ENCODE measurements around the gene RARA. TPM values are rescaled to one million over a fixed set of nuclear protein-coding genes. Genes with fewer than 3 reads are reported as not detected.

Gene RARA
- total and polyA plus RNA-seq, 8 donors, result 6.8 to 19.7 (median 11.6) TPM

GRCh38 chr17:40352779-40353394 is 43.9 kb downstream of the RARA start:
- no peak for ATAC-seq
- Histone ChIP-seq H3K4me3 (no peak overlapping the region), H3K27ac (no peak overlapping the region), H3K4me1 (peaks cover 9 to 13% (median 13%) of the 10 kb centered on the region in 3 donors), H3K9me3 (no peaks in the 10 kb centered on the region), H3K27me3 (no peaks in the 10 kb centered on the region), H3K36me3 (peaks cover 0 to 10% (median 9%) of the 10 kb centered on the region in 3 donors)
- 83 to 89% methylated on average over 9 of the region's 9 CpGs for WGBS, 2 donors
- TF ChIP-seq, protein P1, sequence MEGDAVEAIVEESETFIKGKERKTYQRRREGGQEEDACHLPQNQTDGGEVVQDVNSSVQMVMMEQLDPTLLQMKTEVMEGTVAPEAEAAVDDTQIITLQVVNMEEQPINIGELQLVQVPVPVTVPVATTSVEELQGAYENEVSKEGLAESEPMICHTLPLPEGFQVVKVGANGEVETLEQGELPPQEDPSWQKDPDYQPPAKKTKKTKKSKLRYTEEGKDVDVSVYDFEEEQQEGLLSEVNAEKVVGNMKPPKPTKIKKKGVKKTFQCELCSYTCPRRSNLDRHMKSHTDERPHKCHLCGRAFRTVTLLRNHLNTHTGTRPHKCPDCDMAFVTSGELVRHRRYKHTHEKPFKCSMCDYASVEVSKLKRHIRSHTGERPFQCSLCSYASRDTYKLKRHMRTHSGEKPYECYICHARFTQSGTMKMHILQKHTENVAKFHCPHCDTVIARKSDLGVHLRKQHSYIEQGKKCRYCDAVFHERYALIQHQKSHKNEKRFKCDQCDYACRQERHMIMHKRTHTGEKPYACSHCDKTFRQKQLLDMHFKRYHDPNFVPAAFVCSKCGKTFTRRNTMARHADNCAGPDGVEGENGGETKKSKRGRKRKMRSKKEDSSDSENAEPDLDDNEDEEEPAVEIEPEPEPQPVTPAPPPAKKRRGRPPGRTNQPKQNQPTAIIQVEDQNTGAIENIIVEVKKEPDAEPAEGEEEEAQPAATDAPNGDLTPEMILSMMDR (IDR thresholded peaks at IDR 0.05), result no peak
- intact Hi-C loops (cut with DNase I), result loop anchor here (5.0 kb wide), 2 partner anchors 51 to 141 kb away; no protein-coding TSS in a partner anchor
- FAIRE-seq, result no peak
- peak in 1 of 6 donors; percentile 44 for DNase-seq

GRCh38 chr17:40354221-40355122 is 45.5 kb downstream of the RARA start:
- ATAC-seq (no peak), DNase-seq (peak in 1 of 6 donors; percentile 64), FAIRE-seq (no peak)
- TF ChIP-seq, protein P1 (IDR thresholded peaks at IDR 0.05), result no peak
- peaks cover 0 to 10% (median 9%) of the 10 kb centered on the region in 3 donors for H3K36me3 ChIP-seq
- no peaks in the 10 kb centered on the region for H3K27me3 ChIP-seq
- H3K4me1 ChIP-seq, result peaks cover 0 to 3% (median 0%) of the 10 kb centered on the region in 3 donors
- H3K4me3 ChIP-seq, result no peak overlapping the region
- no peak overlapping the region for H3K27ac ChIP-seq
- intact Hi-C loops (cut with DNase I), result loop anchor here (2.0 to 5.0 kb wide), 3 partner anchors 52 to 142 kb away; no protein-coding TSS in a partner anchor
- WGBS, 2 donors, result 76 to 81% methylated on average over 30 of the region's 30 CpGs
- H3K9me3 ChIP-seq, result no peaks in the 10 kb centered on the region

DNA sequence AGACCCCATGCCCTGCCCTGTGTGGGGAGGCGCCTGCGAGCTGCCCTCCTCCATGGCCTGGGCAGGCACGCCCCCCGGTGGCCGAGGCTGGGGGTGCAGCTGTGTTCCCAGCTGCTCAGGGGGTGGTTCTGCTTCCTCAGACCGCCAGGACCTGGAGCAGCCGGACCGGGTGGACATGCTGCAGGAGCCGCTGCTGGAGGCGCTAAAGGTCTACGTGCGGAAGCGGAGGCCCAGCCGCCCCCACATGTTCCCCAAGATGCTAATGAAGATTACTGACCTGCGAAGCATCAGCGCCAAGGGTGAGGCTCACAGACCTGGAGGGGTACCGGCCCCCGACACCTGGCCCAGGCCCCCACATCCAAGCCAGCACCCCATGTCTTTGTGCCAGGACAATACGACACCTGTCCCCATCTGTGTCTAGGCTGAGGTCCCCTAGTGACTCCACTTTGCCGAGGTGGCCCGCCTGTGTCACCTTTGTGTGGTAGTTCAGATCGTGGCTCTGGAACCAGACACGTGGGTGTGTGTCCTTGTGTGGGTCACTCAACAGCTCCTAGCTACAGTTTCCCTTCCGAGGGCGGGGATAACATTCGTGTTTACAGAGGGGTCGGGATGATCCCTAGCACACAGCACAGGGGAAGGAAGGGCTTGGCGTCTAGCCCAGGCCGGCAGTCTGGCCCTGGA is 46.3 kb downstream of the RARA start:
- Histone ChIP-seq H3K27ac (no peak overlapping the region), H3K36me3 (peaks cover 0 to 10% (median 9%) of the 10 kb centered on the region in 3 donors), H3K27me3 (no peaks in the 10 kb centered on the region), H3K4me1 (peaks cover 0 to 3% (median 0%) of the 10 kb centered on the region in 3 donors), H3K9me3 (no peaks in the 10 kb centered on the region), H3K4me3 (no peak overlapping the region)
- FAIRE-seq (no peak), ATAC-seq (peak; percentile 62 to 78 (median 76)), DNase-seq (peak; percentile 49 to 95 (median 80))
- intact Hi-C loops (cut with DNase I), result loop anchor here in 1 of 3 donors (2.0 kb wide), 1 partner anchor 52 kb away; no protein-coding TSS in a partner anchor
- TF ChIP-seq, protein P1 (IDR thresholded peaks at IDR 0.05), result peak; percentile 93 to 96 (median 94)
- WGBS, 2 donors, result 48 to 53% methylated on average over 28 to 29 of the region's 29 CpGs

GRCh38 chr17:40355804-40356758 is 47.1 kb downstream of the RARA start:
- DNase-seq, result peak in 1 of 6 donors; percentile 82

More at GRCh38 chr17:40355804-40356758, 47.1 kb downstream of the RARA start:
- intact Hi-C loops (cut with DNase I), result loop anchor here in 1 of 3 donors (2.0 kb wide), 1 partner anchor 53 kb away; no protein-coding TSS in a partner anchor
- Histone ChIP-seq H3K4me1 (peaks cover 0 to 3% (median 0%) of the 10 kb centered on the region in 3 donors), H3K27ac (no peak overlapping the region), H3K27me3 (no peaks in the 10 kb centered on the region), H3K9me3 (no peaks in the 10 kb centered on the region), H3K36me3 (peaks cover 0 to 10% (median 9%) of the 10 kb centered on the region in 3 donors), H3K4me3 (no peak overlapping the region)
- TF ChIP-seq, protein P1 (IDR thresholded peaks at IDR 0.05), result no peak
- ATAC-seq (no peak), FAIRE-seq (no peak)
- 75 to 80% methylated on average over 26 to 33 of the region's 33 CpGs for WGBS, 2 donors

Measured in pancreas (tissue), 10 donors.